ENCODE results near the gene MRPS34. TPM values are rescaled to one million over a fixed set of nuclear protein-coding genes. Genes with fewer than 3 reads are reported as not detected.

Gene MRPS34
- total RNA-seq, 4 donors from 2014 or later: 56.8 to 84.2 (median 78.6) TPM

- no peak for TF ChIP-seq CTCF (IDR thresholded peaks at IDR 0.05)
- no peak for ATAC-seq (ENCODE audit: low FRiP score)
Observed at GRCh38 chr16:1818204-1818872, 45.4 kb upstream of the MRPS34 start.

GRCh38 chr16:1817716-1818115 is 44.8 kb upstream of the MRPS34 start:
- DNase-seq (ENCODE audit: low spot score) (no peak), ATAC-seq (ENCODE audit: low FRiP score) (no peak)
- no peak for TF ChIP-seq CTCF (IDR thresholded peaks at IDR 0.05)

More at GRCh38 chr16:1818204-1818872, 45.4 kb upstream of the MRPS34 start:
- DNase-seq (ENCODE audit: low spot score): no peak

GRCh38 chr16:1817276-1817589 is 44.3 kb upstream of the MRPS34 start:
- no peak for TF ChIP-seq CTCF (IDR thresholded peaks at IDR 0.05)
- ATAC-seq (ENCODE audit: low FRiP score): no peak
- no peak for DNase-seq (ENCODE audit: low spot score)

GRCh38 chr16:1816396-1817275 is 43.7 kb upstream of the MRPS34 start:
- no peak for DNase-seq (ENCODE audit: low spot score)
- no peak for ATAC-seq (ENCODE audit: low FRiP score)
- no peak for TF ChIP-seq CTCF (IDR thresholded peaks at IDR 0.05)

- no peak for DNase-seq (ENCODE audit: low spot score)
- ATAC-seq (ENCODE audit: low FRiP score): no peak
Observed at GRCh38 chr16:1815461-1815860, 42.5 kb upstream of the MRPS34 start.

GRCh38 chr16:1812732-1813163 is 39.8 kb upstream of the MRPS34 start:
- TF ChIP-seq CTCF (IDR thresholded peaks at IDR 0.05): no peak
- peak; percentile 93 for ATAC-seq (ENCODE audit: low FRiP score)
- DNase-seq (ENCODE audit: low spot score): no peak

More at GRCh38 chr16:1815461-1815860, 42.5 kb upstream of the MRPS34 start:
- no peak for TF ChIP-seq CTCF (IDR thresholded peaks at IDR 0.05)
